Right renal pelvis (tissue), 4 donors: Measurements from ENCODE around the gene CBX1. TPM values are rescaled to one million over a fixed set of nuclear protein-coding genes. Genes with fewer than 3 reads are reported as not detected.
"Not testable (repeated sequence)": the region's sequence is repeated elsewhere in the genome, so short reads cannot be mapped to it uniquely, and the experiment has no call there.

ENCODE experiments used
- DNase-seq, 4 donors: peaks; one replicate each; pipeline ENCODE4 v3.0.0-alpha.2; 2013; ENCODE audit warnings: low read depth in 4 of 4, low spot score in 3 of 4, missing footprints in 1 of 4
- polyA plus RNA-seq, 4 donors: library from polyadenylated mRNA; unstranded; fragments of 120-200 nt; gene quantifications; one replicate each; pipeline ENCODE4 v1.2.1, GENCODE V29; 2013; ENCODE audit not compliant: insufficient read length in 4 of 4

The CBX1 gene
- polyA plus RNA-seq, 4 donors = 180 to 203 (median 189) TPM

DNA sequence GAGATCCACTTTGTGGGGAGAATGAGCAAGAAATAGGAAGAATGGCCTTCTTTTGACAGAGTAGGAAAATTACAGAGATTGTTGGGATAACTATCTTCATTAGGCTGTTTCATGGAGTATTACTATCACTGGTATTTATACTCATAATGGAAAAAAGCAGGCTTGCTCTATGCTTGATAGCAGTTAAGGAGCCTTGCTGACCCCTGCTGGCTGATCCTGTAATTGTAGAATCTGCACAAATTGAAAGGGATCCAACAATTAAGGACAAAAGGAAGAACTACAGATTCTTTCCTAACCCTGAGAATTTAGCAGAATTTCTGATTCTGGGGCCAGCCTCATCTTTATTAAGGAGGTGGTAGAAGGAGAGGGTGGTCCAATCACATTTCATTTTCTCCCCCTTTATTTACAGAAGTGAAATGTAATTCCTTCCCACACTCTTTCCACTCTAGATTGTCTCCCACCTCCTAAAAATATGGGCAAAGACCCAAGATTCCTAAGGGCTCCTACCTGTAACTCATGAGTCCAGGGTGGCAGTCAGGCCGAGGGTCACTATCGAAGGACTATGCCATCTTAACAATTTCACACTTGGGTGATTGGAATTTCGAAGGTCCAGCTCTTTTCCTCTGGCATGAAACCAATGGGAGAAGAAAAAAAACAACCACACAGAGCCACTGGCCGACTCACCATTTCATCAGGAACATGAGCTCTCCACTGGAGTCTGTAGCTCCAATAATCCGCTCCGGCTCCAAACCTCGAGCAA lies 26.8 kb downstream of the CBX1 start:
- peak; percentile 60 to 73 (median 67) for DNase-seq

DNA sequence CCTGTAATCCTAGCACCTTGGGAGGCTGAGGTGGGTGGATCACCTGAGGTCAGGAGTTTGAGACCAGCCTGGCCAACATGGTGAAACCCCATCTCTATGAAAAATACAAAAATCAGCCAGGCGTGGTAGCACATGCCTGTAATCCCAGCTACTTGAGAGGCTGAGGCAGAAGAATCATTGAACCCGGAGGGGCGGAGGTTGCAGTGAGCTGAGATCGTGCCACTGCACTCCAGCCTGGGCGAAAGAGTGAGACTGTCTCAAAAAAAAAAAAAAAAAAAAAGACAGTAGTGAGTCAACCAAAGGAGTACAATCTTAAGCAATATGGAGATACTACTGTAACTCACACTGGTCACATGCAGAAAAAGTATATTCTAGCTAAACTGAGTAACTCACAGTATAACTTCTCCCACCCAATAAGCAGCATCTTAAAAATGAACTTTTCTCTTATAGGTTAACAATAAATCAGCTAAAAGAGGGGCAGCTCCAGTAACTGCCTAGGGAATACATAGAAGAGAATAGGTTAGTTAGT lies 27.6 kb downstream of the CBX1 start:
- DNase-seq = not testable (repeated sequence)

DNA sequence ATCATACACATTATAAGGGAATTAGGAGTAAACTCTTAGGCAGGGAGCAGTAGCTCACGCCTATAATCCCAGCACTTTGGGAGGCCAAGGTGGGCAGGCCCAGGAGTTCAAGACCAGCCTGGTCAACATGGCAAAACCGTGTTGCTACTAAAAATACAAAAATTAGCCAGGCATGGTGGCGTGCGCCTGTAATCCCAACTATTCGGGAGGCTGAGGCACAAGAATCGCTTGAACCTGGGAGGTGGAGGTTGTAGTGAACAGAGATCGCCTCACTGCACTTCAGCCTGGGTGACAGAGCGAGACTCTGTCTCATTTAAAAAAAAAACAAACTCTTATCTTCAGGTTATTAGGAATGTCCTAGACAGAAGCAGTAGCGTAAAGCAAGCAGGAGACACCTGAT lies 28.5 kb downstream of the CBX1 start:
- DNase-seq = not testable (repeated sequence)

DNA sequence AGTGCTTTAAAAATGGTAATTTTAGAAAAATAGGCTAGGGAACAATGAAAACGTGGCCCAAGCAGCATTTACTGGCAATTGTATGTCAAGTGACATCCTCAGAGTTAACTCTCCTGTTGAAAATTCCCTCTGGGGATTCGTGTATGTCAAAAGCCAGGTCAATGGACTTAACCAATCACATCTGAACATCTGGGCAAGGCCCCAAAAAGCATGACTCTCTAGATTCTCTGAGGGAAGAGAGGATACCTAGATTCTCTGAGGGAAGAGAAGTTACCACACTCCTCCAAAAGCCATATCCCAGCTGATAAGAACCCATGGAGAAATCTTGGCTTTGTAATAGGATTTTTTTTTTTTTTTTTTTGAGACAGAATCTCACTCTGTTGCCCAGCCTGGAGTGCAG lies 29.6 kb downstream of the CBX1 start:
- no peak for DNase-seq

DNA sequence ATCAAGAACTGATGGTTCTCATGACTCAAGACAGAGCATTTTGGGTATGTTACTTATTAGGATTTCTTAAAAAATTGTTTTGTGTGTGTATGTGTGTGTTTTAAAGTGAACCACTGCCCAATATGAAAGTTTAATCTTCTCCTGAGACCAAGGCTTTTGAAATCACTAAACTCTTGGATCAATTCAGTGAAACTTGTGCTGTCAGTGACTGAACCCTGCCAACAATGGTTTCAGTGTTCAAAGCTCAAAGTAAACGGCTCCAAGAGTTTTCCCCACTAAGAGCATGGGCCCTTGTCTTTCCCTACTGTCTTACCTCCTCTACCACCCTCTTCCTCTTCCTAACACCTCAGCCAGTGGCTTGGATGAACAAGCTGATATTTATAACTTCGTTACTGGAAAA lies 31.1 kb downstream of the CBX1 start:
- DNase-seq = no peak

DNA sequence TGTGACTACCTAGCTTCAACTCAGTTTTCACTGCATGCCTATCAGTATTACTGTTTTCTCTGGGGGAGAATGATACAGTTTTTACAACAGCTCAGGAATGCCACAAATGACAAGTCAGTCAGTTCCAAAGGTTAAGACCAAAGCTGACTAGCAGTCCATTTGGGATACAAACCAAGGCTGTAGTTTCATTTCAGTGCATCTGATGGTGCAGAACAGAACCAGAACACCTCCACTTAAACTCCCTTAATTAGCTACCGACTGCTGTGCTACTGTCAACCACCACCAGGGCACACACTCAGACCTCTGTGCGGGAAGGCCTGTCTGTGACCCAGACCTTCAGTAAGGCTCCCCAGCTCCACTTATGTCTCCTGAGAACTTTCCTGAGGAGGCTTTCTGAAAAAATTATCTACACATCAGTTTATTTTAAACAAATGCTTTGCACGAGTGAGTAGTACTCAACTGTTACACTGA lies 32.8 kb downstream of the CBX1 start:
- no peak for DNase-seq

DNA sequence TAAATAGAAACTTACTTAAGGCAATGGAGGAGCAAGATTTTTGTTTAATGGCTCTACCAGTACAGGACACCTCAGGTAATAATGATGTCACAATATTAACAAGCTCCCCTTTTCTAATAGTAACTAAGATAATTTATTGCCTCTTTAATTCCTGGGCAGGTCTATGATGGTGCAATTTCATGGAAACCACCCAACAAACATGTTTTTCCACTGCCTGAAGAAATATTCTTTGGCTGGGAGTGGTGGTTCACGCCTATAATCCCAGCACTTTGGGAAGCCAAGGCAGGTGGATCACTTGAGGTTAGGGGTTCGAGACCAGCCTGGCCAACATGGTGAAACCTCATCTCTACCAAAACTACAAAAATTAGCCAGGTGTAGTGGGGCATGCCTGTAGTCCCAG lies 33.5 kb downstream of the CBX1 start:
- not testable (repeated sequence) for DNase-seq

DNA sequence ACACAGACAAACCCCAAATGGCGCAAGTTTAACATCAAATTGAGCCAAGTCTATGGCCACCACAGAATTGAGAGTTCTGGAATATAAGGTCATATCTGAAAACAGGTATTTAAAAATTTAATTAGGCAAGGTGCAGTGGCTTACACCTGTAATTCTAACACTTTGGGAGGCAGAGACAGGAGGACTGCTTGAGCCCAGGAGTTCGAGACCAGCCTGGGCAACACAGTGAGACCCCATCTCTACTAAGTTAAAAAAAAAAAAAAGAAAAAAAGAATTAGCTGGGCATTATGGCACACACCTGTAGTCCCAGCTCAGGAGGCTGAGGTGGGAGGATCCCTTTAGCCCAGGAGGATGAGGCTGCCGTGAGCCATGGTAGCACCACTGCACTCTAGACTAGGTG lies 34.0 kb downstream of the CBX1 start:
- no peak for DNase-seq

DNA sequence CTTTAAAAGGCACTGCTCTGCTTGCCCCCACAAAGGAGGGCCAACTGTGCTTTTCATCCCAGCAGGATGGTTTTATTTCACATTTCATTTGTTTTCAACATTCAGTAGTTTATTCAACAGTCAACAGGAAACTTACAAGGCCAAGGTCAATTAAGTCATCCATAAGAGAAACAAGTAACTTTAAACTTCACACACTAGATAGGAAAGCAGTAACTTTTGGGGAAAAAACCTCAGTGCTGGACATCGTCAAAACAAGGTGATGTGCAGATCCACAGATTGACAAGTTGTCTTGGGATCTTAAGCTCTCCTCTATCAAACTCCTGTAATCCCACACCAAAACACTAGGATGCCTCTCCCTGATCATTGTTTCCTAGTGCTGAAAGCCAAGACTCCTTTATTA lies 34.6 kb downstream of the CBX1 start:
- no peak for DNase-seq

DNA sequence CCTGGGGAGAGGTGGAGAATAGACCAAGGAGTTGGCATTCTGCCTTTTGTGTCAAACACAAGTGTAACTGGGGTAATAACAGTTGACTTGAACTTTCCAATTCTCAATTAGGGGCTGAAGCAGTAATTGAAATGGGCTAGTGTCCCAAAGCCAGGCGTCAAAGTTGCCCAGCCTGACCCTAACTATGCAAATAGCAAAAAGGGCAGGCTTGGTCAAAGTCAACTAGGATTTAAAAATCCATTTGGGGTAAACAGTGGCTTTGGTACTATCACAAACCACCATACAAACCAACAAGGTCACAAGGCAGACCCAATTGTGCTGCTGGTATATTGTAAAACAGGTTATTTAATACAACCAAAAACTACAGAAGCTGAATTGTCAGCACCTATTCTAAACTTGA lies 35.1 kb downstream of the CBX1 start:
- DNase-seq = no peak

DNA sequence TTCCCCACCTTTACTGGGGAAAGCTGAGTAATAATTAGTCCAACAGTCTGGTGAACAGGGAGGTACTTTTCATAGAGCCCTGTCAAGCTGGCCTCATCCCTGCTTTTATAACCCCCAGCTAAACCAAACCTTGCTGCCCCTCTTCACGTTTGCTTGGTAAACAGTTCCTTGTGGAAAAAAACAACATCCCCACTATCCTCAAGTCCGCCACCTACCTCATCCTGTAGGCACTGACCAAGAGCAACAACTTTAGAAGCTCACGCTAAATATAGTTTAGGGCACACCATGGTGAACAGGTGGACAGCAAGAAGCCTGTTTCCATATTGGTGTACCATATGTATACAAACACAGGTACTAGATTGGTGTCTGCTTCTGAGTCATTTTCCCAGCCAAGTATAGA lies 36.6 kb downstream of the CBX1 start:
- no peak for DNase-seq

DNA sequence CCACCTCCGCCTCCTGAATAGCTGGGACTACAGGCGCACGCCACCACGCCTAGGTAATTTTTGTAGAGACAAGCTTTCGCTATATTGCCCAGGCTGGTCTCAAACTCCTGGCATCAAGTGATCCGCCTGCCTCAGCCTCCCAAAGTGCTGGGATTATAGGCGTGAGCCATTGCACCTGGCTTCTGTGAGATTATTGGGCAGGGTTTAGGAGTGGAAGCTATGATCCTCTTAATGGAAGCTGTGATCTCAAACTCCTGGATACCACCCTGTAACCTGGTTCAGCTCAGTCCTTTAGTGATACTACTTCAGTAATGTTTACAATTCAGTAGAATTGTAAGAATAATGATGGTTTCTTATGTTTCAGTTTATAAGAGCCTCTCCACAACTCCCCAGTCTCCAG lies 39.0 kb downstream of the CBX1 start:
- DNase-seq = no peak

DNA sequence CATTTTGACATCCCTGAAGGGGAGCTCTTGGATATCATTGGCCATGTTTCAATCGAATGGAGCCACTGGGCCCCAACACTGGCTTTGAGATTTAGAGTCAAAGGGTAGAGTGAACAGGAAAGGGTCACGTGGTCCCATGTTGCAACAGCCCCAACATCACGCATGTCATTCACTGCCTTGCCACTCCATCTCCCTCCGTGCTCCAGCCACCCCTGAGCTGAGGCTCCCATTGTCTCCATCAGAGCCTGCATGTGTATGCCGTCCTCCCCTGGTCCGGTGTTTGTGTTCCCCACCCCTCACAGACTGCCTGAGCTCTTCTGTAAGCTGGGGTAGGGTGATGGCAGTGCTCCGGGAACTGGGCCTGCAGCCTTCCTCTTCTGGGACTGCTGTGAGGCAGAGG lies 41.0 kb downstream of the CBX1 start:
- no peak for DNase-seq

DNA sequence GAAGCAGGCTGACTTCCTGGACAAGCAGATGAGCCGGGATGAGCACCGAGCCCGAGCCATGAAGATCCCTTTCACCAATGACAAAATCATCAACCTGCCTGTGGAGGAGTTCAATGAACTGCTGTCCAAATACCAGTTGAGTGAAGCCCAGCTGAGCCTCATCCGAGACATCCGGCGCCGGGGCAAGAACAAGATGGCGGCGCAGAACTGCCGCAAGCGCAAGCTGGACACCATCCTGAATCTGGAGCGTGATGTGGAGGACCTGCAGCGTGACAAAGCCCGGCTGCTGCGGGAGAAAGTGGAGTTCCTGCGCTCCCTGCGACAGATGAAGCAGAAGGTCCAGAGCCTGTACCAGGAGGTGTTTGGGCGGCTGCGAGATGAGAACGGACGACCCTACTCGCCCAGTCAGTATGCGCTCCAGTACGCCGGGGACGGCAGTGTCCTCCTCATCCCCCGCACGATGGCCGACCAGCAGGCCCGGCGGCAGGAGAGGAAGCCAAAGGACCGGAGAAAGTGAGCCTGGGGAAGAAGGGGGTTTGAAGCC lies 42.1 kb downstream of the CBX1 start:
- no peak for DNase-seq

DNA sequence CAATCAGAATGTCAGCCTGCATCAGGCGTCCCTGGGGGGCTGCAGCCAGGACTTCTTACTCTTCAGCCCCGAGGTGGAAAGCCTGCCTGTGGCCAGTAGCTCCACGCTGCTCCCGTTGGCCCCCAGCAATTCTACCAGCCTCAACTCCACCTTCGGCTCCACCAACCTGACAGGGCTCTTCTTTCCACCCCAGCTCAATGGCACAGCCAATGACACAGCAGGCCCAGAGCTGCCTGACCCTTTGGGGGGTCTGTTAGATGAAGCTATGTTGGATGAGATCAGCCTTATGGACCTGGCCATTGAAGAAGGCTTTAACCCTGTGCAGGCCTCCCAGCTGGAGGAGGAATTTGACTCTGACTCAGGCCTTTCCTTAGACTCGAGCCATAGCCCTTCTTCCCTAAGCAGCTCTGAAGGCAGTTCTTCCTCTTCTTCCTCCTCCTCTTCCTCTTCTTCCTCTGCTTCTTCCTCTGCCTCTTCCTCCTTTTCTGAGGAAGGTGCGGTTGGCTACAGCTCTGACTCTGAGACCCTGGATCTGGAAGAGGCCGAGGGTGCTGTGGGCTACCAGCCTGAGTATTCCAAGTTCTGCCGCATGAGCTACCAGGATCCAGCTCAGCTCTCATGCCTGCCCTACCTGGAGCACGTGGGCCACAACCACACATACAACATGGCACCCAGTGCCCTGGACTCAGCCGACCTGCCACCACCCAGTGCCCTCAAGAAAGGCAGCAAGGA lies 42.7 kb downstream of the CBX1 start:
- DNase-seq = no peak

DNA sequence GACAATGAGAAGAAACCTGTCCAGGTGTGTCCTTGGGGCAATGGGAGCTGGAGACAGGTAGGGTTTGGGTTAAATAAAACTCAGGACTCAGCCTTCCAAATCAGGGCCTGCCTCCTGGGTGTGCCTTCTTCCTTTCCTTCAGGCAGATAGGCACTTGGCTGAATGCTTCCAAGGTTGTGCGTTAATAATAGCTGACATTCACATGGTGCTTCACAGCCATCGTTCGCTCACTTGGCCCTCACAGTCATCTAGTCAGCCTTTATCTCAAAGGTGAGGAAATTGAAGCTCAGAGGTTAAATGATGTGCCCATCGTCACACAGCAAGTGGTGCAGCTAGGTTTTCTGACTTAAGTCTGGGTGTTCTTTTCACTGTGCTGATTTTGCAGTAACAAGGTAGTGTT lies 43.7 kb downstream of the CBX1 start:
- DNase-seq = no peak

DNA sequence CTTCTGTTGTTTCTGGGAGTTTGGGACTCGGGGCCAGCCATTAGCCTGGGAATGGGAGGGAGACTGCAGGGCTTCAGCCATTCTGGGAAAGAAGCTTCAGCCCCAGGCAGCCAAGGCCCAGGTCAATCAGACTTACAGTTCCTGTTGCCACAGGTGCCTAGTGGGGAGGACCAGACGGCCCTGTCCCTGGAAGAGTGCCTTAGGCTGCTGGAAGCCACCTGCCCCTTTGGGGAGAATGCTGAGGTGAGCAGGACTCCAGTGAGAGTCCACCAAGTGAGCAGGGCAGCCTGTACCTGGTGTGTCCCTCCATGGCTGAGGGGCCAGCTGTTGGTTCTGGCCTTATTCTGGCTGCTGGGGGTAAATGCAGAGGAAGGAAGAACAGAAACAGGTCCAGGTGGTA lies 44.4 kb downstream of the CBX1 start:
- no peak for DNase-seq

DNA sequence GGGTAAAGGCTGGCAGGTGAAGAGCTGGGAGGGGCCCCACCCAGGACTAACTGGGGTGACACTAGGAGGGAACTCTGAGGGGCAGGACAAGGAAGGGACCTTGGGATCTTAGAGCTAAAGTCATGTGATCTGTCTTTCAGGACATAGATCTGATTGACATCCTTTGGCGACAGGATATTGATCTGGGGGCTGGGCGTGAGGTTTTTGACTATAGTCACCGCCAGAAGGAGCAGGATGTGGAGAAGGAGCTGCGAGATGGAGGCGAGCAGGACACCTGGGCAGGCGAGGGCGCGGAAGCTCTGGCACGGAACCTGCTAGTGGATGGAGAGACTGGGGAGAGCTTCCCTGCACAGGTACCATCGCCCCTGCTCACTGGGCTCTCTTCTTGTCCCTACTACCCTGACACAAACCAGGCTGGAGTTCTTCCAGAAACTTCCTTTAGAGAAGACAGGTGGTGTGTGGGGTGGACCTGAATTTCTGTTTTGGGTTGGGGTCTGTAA lies 45.0 kb downstream of the CBX1 start:
- DNase-seq = no peak

DNA sequence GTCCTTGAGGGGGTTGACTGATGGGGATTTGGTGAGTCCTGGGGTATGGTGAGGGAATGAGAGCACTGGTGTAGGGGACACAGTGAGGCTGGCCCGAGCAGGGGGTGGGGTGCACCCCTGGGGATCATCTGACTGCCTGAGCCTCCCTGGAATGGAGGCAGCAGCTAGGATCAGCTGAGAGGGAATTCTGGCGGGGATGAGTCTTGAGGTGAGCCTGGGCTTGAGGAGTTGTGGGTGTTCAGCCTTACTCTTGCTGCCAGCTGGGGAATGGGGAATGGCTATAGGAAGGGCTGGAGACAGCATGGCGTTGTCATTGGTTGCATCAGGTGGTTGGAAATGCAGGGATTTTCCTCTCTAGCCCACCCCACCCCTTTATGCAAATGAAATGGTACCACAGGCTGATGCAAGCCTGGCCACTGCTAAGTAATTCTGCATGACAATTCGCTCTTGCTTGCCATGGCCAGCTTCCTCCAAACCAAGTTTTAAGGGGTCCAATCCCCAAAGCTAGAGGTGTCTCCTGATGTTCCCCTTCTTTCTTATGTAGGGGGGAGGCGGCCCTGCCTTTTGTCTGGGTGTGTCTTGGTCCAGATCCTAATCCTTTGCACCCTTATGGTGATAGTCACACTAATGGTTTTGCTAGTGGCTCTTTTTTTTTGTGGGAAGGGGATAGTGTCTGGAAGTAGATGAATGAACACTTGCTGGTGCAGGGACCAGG lies 45.6 kb downstream of the CBX1 start:
- DNase-seq = no peak

DNA sequence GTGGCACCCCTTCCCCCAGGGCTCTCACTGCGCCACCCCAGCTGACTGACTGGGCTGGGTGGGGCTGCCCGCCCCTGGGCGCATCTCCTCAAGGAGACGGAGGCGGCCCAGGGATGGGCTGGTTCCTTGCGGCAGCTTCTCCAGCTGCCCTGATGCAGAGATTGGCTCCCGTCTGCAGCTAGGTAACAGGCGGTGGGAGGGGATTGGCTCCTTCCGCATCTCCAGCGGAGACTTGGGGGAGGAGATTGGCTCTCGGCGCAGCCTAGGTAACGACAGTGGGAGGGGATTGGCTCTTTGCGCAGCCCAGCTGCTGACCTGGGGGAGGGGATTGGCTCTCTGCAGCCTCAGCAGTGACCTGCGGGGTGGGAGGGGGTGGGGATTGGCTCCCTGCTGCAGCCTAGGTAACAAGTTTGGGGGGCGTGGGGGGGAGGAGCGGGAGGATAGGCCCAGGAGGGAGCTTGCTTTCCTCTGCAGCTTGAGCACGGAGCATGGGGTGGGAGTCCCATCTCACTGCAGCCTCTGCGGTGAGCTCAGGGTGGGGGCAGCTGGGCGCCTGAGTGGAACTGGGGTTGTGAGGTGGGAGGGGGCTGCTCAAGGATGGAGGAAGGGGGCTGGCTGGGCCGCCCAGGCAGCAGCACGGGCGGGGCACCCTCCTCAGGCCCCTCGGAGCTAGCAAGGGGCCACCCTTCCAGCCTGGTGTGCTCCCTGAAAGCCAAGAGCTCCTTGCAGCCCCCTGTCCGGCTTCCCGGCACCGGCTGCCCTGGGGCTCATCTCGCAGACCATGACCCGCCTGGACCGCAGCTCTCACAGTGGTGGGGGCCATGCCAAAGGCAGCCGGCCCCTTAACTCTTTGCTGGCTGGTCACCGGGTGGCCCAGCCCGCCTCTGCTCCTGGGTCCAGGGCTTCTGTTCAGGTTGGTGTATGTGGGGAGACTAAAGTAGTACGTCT lies 46.8 kb downstream of the CBX1 start:
- peak in 3 of 4 donors; percentile 80 to 85 (median 83) for DNase-seq
